IMR-90 (cell line): ENCODE results near the gene EXOC2.

Experiments used
- POLR2A ChIP-seq: IDR thresholded peaks from 2 replicates; pipeline ENCODE4 v1.6.1; 2012; ENCODE audit warnings: mild to moderate bottlenecking, low read depth, low read length
- RAD21 ChIP-seq: IDR thresholded peaks from 2 replicates; pipeline ENCODE4 v1.6.1; 2012; ENCODE audit warnings: low read length, improper control_type of control experiment
- TF ChIP-seq, protein P1 (sequence below): conservative IDR thresholded peaks from 2 replicates; pipeline ENCODE4 v1.5.1; 2012; ENCODE audit warnings: mild to moderate bottlenecking, low read depth, low read length, improper control_type of control experiment

DNA sequence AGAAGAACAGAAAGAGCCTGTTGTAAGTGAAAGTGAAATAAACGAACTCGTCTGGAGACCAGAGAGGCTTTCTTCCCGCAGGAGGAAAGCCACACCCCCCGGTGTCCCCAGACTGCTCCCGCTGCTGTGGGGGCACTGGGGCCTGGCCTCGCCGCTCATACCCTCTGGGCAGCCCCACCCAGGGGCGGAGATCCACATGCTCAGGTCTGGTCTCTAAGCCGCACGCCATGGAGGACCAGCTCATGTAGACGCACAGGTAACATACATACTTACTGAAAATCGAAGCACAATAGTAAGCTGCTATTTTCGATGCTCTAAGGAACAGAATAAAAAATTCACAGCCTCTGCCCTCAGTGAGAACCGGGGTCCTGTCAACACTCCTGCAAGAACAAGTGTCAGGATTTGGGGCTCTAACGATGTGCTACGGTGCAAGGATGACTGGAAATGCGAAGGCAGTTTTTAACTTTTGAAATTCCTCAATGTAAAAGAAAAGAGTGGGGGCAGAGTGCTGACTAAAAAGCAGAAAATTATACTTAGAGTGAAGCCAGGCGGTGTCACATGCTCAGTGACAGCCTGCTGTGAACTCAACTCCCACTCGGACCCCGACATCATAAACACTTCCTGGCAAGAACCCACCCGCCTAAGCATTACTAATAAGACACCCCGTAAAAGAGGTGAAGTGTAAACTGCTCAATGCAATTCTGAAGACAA, 190.9 kb downstream of the EXOC2 start:
- TF ChIP-seq RAD21, result no peak
- no peak for TF ChIP-seq POLR2A
- TF ChIP-seq, protein P1, sequence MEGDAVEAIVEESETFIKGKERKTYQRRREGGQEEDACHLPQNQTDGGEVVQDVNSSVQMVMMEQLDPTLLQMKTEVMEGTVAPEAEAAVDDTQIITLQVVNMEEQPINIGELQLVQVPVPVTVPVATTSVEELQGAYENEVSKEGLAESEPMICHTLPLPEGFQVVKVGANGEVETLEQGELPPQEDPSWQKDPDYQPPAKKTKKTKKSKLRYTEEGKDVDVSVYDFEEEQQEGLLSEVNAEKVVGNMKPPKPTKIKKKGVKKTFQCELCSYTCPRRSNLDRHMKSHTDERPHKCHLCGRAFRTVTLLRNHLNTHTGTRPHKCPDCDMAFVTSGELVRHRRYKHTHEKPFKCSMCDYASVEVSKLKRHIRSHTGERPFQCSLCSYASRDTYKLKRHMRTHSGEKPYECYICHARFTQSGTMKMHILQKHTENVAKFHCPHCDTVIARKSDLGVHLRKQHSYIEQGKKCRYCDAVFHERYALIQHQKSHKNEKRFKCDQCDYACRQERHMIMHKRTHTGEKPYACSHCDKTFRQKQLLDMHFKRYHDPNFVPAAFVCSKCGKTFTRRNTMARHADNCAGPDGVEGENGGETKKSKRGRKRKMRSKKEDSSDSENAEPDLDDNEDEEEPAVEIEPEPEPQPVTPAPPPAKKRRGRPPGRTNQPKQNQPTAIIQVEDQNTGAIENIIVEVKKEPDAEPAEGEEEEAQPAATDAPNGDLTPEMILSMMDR, result no peak
